Neural progenitor cell (in vitro differentiated cells): Measurements from ENCODE around the gene CAMKMT. TPM values are rescaled to one million over a fixed set of nuclear protein-coding genes. Genes with fewer than 3 reads are reported as not detected.

ENCODE experiments used
- DNase-seq: peaks from one replicate; pipeline ENCODE4 v3.0.0-alpha.2; 2016; ENCODE audit warnings: low spot score
- H2AFZ ChIP-seq: fragments of 200-600 bp; sonication (generic); replicated peaks from 2 replicates; pipeline ENCODE4 v1.6.1; 2016; ENCODE audit warnings: antibody characterized with exemption
- H3F3A ChIP-seq: fragments of 200-600 bp; sonication (generic); 2 replicates; pipeline ENCODE4 v1.6.1; 2016; ENCODE audit warnings: antibody characterized with exemption, low read depth
- H3K27ac ChIP-seq: fragments of 200-600 bp; sonication (generic); 2 replicates; pipeline ENCODE4 v1.5.1; 2016; ENCODE audit warnings: mild to moderate bottlenecking
- H3K27me3 ChIP-seq: fragments of 200-600 bp; sonication (generic); 2 replicates; pipeline ENCODE4 v1.6.1; 2016; ENCODE audit warnings: mild to moderate bottlenecking, moderate library complexity
- H3K36me3 ChIP-seq: fragments of 200-600 bp; sonication (generic); 2 replicates; pipeline ENCODE4 v1.5.1; 2016
- H3K4me1 ChIP-seq: fragments of 200-600 bp; sonication (generic); 2 replicates; pipeline ENCODE4 v1.6.1; 2016; ENCODE audit warnings: mixed run types
- H3K4me2 ChIP-seq: fragments of 200-600 bp; sonication (generic); 2 replicates; pipeline ENCODE4 v1.6.1; 2016
- H3K4me3 ChIP-seq: fragments of 200-600 bp; sonication (generic); 2 replicates; pipeline ENCODE4 v1.5.1; 2016
- H3K79me2 ChIP-seq: fragments of 200-600 bp; sonication (generic); 2 replicates; pipeline ENCODE4 v1.6.1; 2016; ENCODE audit warnings: low read depth
- H3K9ac ChIP-seq: fragments of 200-600 bp; sonication (generic); 2 replicates; pipeline ENCODE4 v1.6.1; 2016
- H3K9me3 ChIP-seq: fragments of 200-600 bp; sonication (generic); 2 replicates; pipeline ENCODE4 v1.5.1; 2016; ENCODE audit warnings: low read depth
- H4K20me1 ChIP-seq: fragments of 200-600 bp; sonication (generic); 2 replicates; pipeline ENCODE4 v1.6.1; 2016; ENCODE audit warnings: low read depth
- H3K27ac Mint-ChIP-seq: 3 replicates; pipeline ENCODE4 v1.8.0; 2021; ENCODE audit warnings: mixed read lengths
- H3K27me3 Mint-ChIP-seq: 2 replicates; pipeline ENCODE4 v1.8.0; 2022; ENCODE audit warnings: low read depth, mild to moderate bottlenecking, inconsistent platforms, moderate library complexity, mixed read lengths; ENCODE audit not compliant: insufficient read depth
- H3K36me3 Mint-ChIP-seq: 3 replicates; pipeline ENCODE4 v1.8.0; 2021; ENCODE audit warnings: mixed read lengths
- H3K4me1 Mint-ChIP-seq: 3 replicates; pipeline ENCODE4 v1.8.0; 2021; ENCODE audit warnings: mixed read lengths
- H3K4me3 Mint-ChIP-seq: 3 replicates; pipeline ENCODE4 v1.8.0; 2021; ENCODE audit warnings: mild to moderate bottlenecking, moderate library complexity, mixed read lengths
- H3K9me3 Mint-ChIP-seq: 3 replicates; pipeline ENCODE4 v1.8.0; 2020; ENCODE audit warnings: mixed read lengths
- CTCF ChIP-seq: fragments of 200-600 bp; sonication (generic); IDR thresholded peaks from 2 replicates; pipeline ENCODE4 v1.5.1; 2017; ENCODE audit warnings: antibody characterized with exemption, mild to moderate bottlenecking
- EZH2 ChIP-seq: fragments of 200-600 bp; sonication (generic); IDR thresholded peaks from 2 replicates; pipeline ENCODE4 v1.6.1; 2017; ENCODE audit warnings: antibody characterized with exemption, mild to moderate bottlenecking, moderate library complexity
- EZH2phosphoT487 ChIP-seq: fragments of 200-600 bp; sonication (generic); IDR thresholded peaks from 2 replicates; pipeline ENCODE4 v1.6.1; 2017; ENCODE audit warnings: antibody characterized with exemption
- total RNA-seq: library from RNA; depleted of rRNA; stranded (reverse); fragments of >200 nt; gene quantifications from 2 replicates; pipeline ENCODE4 v1.2.3, GENCODE V29; 2015; ENCODE audit warnings: low replicate concordance

CAMKMT gene
- total RNA-seq, 1 donor from 2014 or later: 28.5 TPM

- Mint-ChIP-seq H3K27me3 (peaks cover 3% of the 10 kb centered on the region), H3K4me3 (no peak overlapping the region), H3K9me3 (no peaks in the 10 kb centered on the region), H3K4me1 (peaks cover 12% of the 10 kb centered on the region), H3K36me3 (peaks cover 2% of the 10 kb centered on the region), H3K27ac (no peak overlapping the region)
- Histone ChIP-seq H3K9me3 (no peaks in the 10 kb centered on the region), H3K27me3 (no peaks in the 10 kb centered on the region), H3K79me2 (no peaks in the 10 kb centered on the region), H3K27ac (no peak overlapping the region), H3F3A (no peaks in the 10 kb centered on the region), H3K4me2 (no peak overlapping the region), H2AFZ (no peak overlapping the region), H3K9ac (no peak overlapping the region), H3K36me3 (no peaks in the 10 kb centered on the region), H3K4me1 (no peaks in the 10 kb centered on the region), H4K20me1 (no peaks in the 10 kb centered on the region), H3K4me3 (no peak overlapping the region)
- TF ChIP-seq CTCF (no peak), EZH2phosphoT487 (no peak), EZH2 (no peak)
- DNase-seq: no peak
These were observed 392.0 kb downstream of the CAMKMT start for GRCh38 chr2:44753552-44754285.

- H3K9ac ChIP-seq: no peak overlapping the region
- Mint-ChIP-seq H3K4me3 (no peak overlapping the region), H3K27ac (no peak overlapping the region), H3K9me3 (no peaks in the 10 kb centered on the region), H3K27me3 (peaks cover 17% of the 10 kb centered on the region), H3K4me1 (peaks cover 17% of the 10 kb centered on the region), H3K36me3 (peaks cover 2% of the 10 kb centered on the region)
- no peaks in the 10 kb centered on the region for H3K36me3 ChIP-seq
- no peaks in the 10 kb centered on the region for H3K9me3 ChIP-seq
- H4K20me1 ChIP-seq: no peaks in the 10 kb centered on the region
- no peak overlapping the region for H3K4me3 ChIP-seq
- no peaks in the 10 kb centered on the region for H3K27me3 ChIP-seq
- H2AFZ ChIP-seq: no peak overlapping the region
- TF ChIP-seq CTCF (no peak), EZH2 (no peak), EZH2phosphoT487 (no peak)
- DNase-seq: no peak
- H3K79me2 ChIP-seq: no peaks in the 10 kb centered on the region
- no peak overlapping the region for H3K4me2 ChIP-seq
- no peak overlapping the region for H3K27ac ChIP-seq
- peaks cover 10% of the 10 kb centered on the region for H3F3A ChIP-seq
- H3K4me1 ChIP-seq: peaks cover 14% of the 10 kb centered on the region
These were observed 396.8 kb downstream of the CAMKMT start for GRCh38 chr2:44758591-44758990.

GRCh38 chr2:44759823-44760222 is 398.1 kb downstream of the CAMKMT start:
- no peak for DNase-seq
- TF ChIP-seq EZH2phosphoT487 (no peak), CTCF (no peak), EZH2 (no peak)
- H3K27me3 Mint-ChIP-seq: peaks cover 25% of the 10 kb centered on the region

More at GRCh38 chr2:44759823-44760222, 398.1 kb downstream of the CAMKMT start:
- H2AFZ ChIP-seq: no peak overlapping the region
- no peaks in the 10 kb centered on the region for H3K79me2 ChIP-seq
- no peak overlapping the region for H3K27ac Mint-ChIP-seq
- H3F3A ChIP-seq: peaks cover 14% of the 10 kb centered on the region
- no peak overlapping the region for H3K27ac ChIP-seq
- H3K9me3 Mint-ChIP-seq: no peaks in the 10 kb centered on the region
- no peaks in the 10 kb centered on the region for H4K20me1 ChIP-seq
- H3K36me3 Mint-ChIP-seq: peaks cover 2% of the 10 kb centered on the region
- H3K27me3 ChIP-seq: no peaks in the 10 kb centered on the region
- no peaks in the 10 kb centered on the region for H3K9me3 ChIP-seq
- H3K36me3 ChIP-seq: no peaks in the 10 kb centered on the region
- H3K4me3 ChIP-seq: no peak overlapping the region
- H3K4me1 ChIP-seq: peaks cover 19% of the 10 kb centered on the region
- H3K4me2 ChIP-seq: no peak overlapping the region
- H3K9ac ChIP-seq: no peak overlapping the region
- H3K4me1 Mint-ChIP-seq: peaks cover 17% of the 10 kb centered on the region
- no peak overlapping the region for H3K4me3 Mint-ChIP-seq
